Osteoblast (primary cell): ENCODE results near the gene CXCR6. TPM values are rescaled to one million over a fixed set of nuclear protein-coding genes. Genes with fewer than 3 reads are reported as not detected.
A peak's percentile ranks its signal among the peaks of the same experiment; 100 is the strongest.

Source experiments
- DNase-seq: peaks from one replicate; pipeline ENCODE4 v3.0.0; 2011; ENCODE audit warnings: low spot score, mixed read lengths; ENCODE audit not compliant: insufficient read length; ENCODE audit errors: missing footprints
- H2AFZ ChIP-seq: 2 replicates; pipeline ENCODE4 v1.6.0; 2011; ENCODE audit warnings: mild to moderate bottlenecking, low read length
- H3K27ac ChIP-seq: 2 replicates; pipeline ENCODE4 v1.5.1; 2011; ENCODE audit warnings: mild to moderate bottlenecking, low read depth, low read length, moderate library complexity
- H3K27me3 ChIP-seq: 2 replicates; pipeline ENCODE4 v1.6.0; 2012; ENCODE audit warnings: mild to moderate bottlenecking, control low read depth, inconsistent platforms, low read length, moderate library complexity; ENCODE audit not compliant: insufficient read depth
- H3K36me3 ChIP-seq: 2 replicates; pipeline ENCODE4 v1.5.1; 2011; ENCODE audit warnings: mild to moderate bottlenecking, low read length, control low read depth, moderate library complexity; ENCODE audit not compliant: insufficient read depth
- H3K4me1 ChIP-seq: 2 replicates; pipeline ENCODE4 v1.5.1; 2011; ENCODE audit warnings: mild to moderate bottlenecking, low read length, control low read depth, moderate library complexity; ENCODE audit not compliant: insufficient read depth
- H3K4me2 ChIP-seq: 2 replicates; pipeline ENCODE4 v1.6.0; 2011; ENCODE audit warnings: mild to moderate bottlenecking, low read length; ENCODE audit not compliant: insufficient read depth
- H3K4me3 ChIP-seq: fragments of 200-600 bp; sonication (generic); 3 replicates; pipeline ENCODE4 v1.5.1; 2012; ENCODE audit warnings: mild to moderate bottlenecking, low read length, inconsistent platforms; ENCODE audit not compliant: insufficient read depth
- H3K79me2 ChIP-seq: 2 replicates; pipeline ENCODE4 v1.6.0; 2012; ENCODE audit warnings: mild to moderate bottlenecking, low read length, control low read depth, inconsistent platforms; ENCODE audit not compliant: insufficient read depth
- H3K9me3 ChIP-seq: 2 replicates; pipeline ENCODE4 v1.5.1; 2011; ENCODE audit warnings: low read depth, low read length, control low read depth
- H4K20me1 ChIP-seq: 2 replicates; pipeline ENCODE4 v1.6.0; 2012; ENCODE audit warnings: mild to moderate bottlenecking, low read length, control low read depth; ENCODE audit not compliant: insufficient read depth
- total RNA-seq: library from RNA; depleted of rRNA; stranded (reverse); fragments of >200 nt; gene quantifications from 2 replicates; pipeline ENCODE4 v1.2.3, GENCODE V29; 2012
- TF ChIP-seq, protein P1 (sequence below): IDR thresholded peaks from 2 replicates; pipeline ENCODE4 v1.5.1; 2011; ENCODE audit warnings: mild to moderate bottlenecking, low read depth, low read length, moderate library complexity; ENCODE audit errors: extremely low read depth

The CXCR6 gene
- total RNA-seq, 1 donor, result not detected

DNA sequence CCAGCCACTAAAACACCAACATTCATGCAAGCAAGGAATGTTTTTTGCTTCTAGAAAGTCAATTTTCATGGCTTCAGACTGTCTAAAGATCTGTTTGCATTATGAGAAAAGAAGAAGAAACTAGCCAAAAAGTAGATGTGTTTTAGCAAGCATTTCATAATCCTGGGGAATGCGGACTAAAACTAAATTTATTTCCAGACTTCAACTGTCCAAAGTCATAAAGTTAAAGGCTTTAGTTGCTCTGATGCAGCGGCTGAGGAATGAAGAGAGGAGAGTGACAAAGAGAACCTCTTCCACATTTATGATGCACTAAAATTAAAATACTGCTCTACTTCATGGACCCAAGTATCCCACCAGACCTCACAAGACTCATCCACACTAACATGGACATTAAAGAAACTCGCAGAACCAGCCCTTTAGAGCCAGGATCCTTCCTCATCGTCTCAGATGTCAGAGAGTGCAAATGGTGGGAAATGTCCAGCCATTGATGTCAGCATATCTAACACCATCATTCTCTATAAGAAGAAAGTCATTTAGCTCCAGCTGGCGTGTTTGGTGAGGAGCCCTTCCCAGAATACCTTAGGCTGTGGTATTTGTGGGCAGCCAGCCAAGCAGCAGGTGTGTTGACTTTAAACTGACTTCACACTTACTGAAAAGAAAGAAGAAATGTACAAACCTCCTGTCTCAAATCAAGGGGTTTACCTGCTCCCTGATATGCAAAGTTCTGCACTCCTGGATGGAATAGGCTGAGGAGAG lies 34.9 kb downstream of the CXCR6 start:
- no peak for DNase-seq

DNA sequence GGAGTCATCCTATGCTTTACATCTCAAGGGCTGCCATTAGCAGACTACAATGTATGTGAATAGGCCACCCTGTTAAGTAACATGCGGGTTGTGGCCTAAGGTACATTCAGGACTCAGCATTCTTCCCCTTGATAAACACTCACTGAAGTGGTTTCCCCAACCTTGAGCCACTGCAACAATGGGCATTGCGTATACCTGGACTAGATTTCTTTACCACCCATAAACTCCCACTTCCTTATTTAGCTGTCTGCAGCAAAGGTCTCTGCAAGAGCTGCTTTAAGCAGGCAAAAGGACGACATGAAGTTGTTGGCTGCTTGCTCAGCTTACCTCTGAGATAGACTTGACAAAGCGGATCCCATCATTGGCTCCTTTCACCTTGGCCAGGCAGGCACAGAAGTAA lies 36.1 kb downstream of the CXCR6 start:
- Histone ChIP-seq H3K4me3 (no peak overlapping the region), H3K4me2 (no peak overlapping the region), H3K4me1 (peaks cover 22% of the 10 kb centered on the region), H3K9me3 (no peaks in the 10 kb centered on the region), H3K36me3 (peaks cover 57% of the 10 kb centered on the region), H3K79me2 (no peaks in the 10 kb centered on the region), H4K20me1 (peaks cover 8% of the 10 kb centered on the region), H3K27me3 (no peaks in the 10 kb centered on the region), H2AFZ (no peak overlapping the region), H3K27ac (no peak overlapping the region)
- TF ChIP-seq, protein P1, sequence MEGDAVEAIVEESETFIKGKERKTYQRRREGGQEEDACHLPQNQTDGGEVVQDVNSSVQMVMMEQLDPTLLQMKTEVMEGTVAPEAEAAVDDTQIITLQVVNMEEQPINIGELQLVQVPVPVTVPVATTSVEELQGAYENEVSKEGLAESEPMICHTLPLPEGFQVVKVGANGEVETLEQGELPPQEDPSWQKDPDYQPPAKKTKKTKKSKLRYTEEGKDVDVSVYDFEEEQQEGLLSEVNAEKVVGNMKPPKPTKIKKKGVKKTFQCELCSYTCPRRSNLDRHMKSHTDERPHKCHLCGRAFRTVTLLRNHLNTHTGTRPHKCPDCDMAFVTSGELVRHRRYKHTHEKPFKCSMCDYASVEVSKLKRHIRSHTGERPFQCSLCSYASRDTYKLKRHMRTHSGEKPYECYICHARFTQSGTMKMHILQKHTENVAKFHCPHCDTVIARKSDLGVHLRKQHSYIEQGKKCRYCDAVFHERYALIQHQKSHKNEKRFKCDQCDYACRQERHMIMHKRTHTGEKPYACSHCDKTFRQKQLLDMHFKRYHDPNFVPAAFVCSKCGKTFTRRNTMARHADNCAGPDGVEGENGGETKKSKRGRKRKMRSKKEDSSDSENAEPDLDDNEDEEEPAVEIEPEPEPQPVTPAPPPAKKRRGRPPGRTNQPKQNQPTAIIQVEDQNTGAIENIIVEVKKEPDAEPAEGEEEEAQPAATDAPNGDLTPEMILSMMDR, result no peak
- DNase-seq, result no peak

More for the DNA sequence above, 34.9 kb downstream of the CXCR6 start:
- peaks cover 50% of the 10 kb centered on the region for H3K36me3 ChIP-seq
- H3K4me1 ChIP-seq, result peaks cover 23% of the 10 kb centered on the region
- peaks cover 8% of the 10 kb centered on the region for H4K20me1 ChIP-seq
- no peaks in the 10 kb centered on the region for H3K9me3 ChIP-seq
- H3K27ac ChIP-seq, result no peak overlapping the region
- H3K27me3 ChIP-seq, result no peaks in the 10 kb centered on the region
- H2AFZ ChIP-seq, result no peak overlapping the region
- H3K4me3 ChIP-seq, result no peak overlapping the region
- no peaks in the 10 kb centered on the region for H3K79me2 ChIP-seq
- TF ChIP-seq, protein P1, result no peak
- H3K4me2 ChIP-seq, result no peak overlapping the region

DNA sequence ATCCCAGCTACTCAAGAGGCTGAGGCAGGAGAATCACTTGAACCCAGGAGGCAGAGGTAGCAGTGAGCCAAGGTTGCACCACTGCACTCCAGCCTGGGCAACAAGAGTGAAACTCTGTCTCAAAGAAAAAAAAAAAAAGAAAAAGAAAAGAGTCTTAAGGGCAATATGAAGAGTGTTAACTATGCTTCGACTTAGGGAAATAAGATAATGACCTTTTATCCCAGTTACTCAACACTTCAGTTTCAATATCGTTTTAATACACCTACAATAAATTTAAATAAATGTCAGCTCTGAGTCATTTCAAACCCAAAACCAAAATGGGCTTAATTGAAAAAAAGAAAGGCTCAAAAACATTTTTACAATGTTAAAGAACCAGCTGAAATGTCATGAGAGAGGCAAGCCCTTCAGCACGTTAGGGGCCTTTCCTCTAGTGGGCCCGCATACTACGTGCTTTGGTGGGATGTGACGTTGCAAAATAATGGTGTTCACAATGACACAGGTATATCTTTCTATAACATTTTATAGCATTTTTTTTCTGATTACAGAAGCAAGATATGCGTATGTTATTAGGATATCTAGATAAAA lies 37.1 kb downstream of the CXCR6 start:
- H3K79me2 ChIP-seq, result peaks cover 9% of the 10 kb centered on the region
- TF ChIP-seq, protein P1, result no peak
- no peaks in the 10 kb centered on the region for H3K9me3 ChIP-seq
- DNase-seq, result no peak
- peaks cover 10% of the 10 kb centered on the region for H4K20me1 ChIP-seq
- no peak overlapping the region for H2AFZ ChIP-seq
- no peak overlapping the region for H3K4me3 ChIP-seq
- H3K27ac ChIP-seq, result no peak overlapping the region
- H3K36me3 ChIP-seq, result peaks cover 48% of the 10 kb centered on the region
- H3K4me2 ChIP-seq, result no peak overlapping the region
- H3K4me1 ChIP-seq, result peaks cover 26% of the 10 kb centered on the region
- no peaks in the 10 kb centered on the region for H3K27me3 ChIP-seq

DNA sequence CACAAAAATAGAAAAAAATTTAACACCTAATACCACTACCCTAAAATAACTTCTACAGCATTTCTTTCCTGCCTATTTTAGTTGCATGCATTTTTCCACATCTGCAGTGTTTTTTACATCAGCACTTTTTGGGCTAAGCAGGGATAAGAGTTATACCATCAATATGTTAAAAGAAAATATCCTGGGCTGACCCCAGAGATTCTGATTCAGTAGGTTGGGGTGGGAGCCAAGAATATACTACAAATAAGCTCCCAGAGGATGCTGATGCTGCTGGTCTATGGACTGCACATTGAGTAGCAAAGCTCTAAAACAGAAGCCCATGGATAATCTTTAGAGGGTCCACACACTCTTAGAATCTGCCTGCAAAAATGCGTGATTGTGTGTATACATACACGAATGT lies 37.6 kb downstream of the CXCR6 start:
- peaks cover 9% of the 10 kb centered on the region for H3K79me2 ChIP-seq
- peaks cover 47% of the 10 kb centered on the region for H3K36me3 ChIP-seq
- TF ChIP-seq, protein P1, result no peak
- H3K27me3 ChIP-seq, result no peaks in the 10 kb centered on the region
- H3K9me3 ChIP-seq, result no peaks in the 10 kb centered on the region
- no peak overlapping the region for H2AFZ ChIP-seq
- peaks cover 31% of the 10 kb centered on the region for H3K4me1 ChIP-seq
- peak overlapping the region; percentile 16 for H3K4me2 ChIP-seq
- H3K27ac ChIP-seq, result no peak overlapping the region
- H4K20me1 ChIP-seq, result peaks cover 15% of the 10 kb centered on the region
- DNase-seq, result peak; percentile 88
- H3K4me3 ChIP-seq, result no peak overlapping the region
